ENCODE data around the gene DEPDC4.
"Not testable (repeated sequence)": the region's sequence is repeated elsewhere in the genome, so short reads cannot be mapped to it uniquely, and the experiment has no call there.

The DEPDC4 gene

GRCh38 chr12:100266835-100267602 lies at the start of gene DEPDC4, which contains the start of gene SCYL2:
TSS of gene DEPDC4 (minus strand) at chr12:100267079. CDS start at chr12:100267076, 3 bp downstream.
TSS of gene SCYL2 (plus strand) at chr12:100267177. CDS start at chr12:100282971, 15,794 bp downstream.
- peak; percentile 83 for DNase-seq (ENCODE audit: low read depth in 2 of 2)

DNA sequence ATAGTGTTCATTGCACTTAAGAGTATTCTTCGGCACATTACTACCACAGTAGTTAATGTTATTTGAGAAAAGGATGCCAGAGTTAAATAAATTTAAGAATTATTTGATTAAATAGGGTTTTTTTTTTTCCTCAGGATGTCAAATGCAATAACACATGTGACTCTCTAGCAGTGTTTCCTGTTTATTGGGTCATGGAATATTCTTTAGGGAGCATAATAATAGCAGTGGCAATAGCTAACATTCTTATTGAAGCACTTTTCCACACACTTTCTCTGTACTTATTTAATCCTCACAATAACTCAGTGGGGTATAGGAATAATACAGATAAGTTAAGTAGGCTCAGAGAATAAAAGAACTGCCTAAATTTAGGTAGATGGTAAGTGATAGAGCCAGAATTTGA lies 44.4 kb upstream of the DEPDC4 start:
- DNase-seq (ENCODE audit: low read depth in 2 of 2): no peak

DNA sequence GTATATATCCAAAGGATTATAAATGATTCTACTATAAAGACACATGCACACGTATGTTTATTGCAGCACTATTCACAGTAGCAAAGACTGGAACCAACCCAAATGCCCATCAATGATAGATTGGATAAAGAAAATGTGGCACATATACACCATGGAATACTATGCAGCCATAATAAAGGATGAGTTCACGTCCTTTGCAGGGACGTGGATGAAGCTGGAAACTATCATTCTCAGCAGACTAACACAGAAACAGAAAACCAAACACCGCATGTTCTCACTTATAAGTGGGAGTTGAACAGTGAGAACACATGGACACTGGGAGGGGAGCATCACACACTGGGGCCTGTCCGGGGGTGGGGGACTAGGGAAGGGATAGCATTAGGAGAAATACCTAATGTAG lies 41.3 kb upstream of the DEPDC4 start:
- not testable (repeated sequence) for DNase-seq (ENCODE audit: low read depth in 2 of 2)

GRCh38 chr12:100304334-100304733 lies 37.5 kb upstream of the DEPDC4 start:
- not testable (repeated sequence) for DNase-seq (ENCODE audit: low read depth in 2 of 2)

- DNase-seq (ENCODE audit: low read depth in 2 of 2): no peak
These were observed 37.0 kb upstream of the DEPDC4 start for GRCh38 chr12:100303831-100304230.

- DNase-seq (ENCODE audit: low read depth in 2 of 2): no peak
These were observed 35.2 kb upstream of the DEPDC4 start for GRCh38 chr12:100302081-100302480.

DNA sequence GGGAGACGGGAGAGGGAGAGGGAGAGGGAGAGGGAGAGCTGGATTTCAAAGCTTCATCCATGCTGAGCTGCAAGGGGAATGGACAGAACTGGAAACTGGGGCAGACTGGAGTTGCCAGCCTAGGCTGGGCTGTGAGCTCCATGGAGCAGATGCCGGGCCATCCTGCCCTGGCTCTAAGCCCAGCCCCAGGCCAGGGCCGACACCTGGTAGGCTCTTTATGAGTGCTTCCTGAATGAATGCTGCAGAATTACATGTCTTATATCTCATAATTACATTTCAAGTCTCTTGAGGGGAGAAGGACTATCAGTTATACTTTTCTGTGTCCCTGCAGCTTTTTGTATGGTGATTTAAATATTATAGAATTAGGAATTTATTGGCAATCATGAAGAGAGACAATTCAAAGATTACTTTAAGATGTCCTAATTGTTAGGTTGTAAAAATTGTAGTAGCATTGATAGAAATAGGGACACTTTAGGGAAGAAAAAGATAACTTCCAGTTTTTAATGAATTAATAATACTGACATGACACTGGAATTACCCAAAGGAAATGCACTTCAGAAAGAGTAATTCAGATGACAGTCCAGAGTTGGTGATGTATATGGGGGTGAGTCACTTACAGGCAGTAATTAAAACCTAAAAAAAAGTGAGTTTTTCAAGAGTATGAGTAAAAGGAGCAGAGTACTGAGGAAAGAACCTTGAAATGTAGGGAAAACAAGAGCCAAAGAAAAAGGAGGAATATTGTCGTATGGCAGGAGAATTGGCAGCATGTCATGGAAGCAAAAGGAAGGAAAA lies 29.1 kb upstream of the DEPDC4 start:
- no peak for DNase-seq (ENCODE audit: low read depth in 2 of 2)

DNA sequence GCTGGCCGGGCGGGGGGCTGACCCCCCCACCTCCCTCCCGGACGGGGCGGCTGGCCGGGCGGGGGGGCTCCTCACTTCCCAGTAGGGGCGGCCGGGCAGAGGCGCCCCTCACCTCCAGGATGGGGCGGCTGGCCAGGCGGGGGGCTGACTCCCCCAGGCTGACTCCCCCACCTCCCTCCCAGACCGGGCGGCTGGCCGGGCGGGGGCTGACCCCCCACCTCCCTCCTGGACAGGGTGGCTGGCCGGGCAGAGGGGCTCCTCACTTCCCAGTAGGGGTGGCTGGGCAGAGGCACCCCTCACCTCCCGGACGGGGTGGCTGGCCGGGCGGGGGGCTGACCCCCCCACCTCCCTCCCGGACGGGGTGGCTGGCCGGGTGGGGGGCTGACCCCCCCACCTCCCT lies 27.5 kb upstream of the DEPDC4 start:
- not testable (repeated sequence) for DNase-seq (ENCODE audit: low read depth in 2 of 2)

DNA sequence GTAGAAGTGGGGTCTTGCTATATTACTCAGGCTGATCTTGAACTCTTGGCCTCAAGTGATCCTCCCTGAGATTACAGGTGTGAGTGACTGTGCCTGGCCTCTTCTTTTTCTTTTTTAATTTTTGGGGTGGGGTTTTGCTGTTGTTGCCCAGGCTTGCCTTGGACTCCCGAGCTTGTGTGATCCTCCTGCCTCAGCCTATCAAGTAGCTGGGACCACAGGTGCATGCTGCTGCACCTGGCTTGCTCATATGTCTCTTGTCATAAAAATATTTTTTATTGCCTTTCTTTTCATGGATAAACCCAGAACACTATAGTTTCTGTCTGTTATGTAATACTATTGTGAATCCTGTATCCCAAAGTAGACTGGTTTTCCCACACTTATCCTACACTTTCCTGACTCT lies 26.1 kb upstream of the DEPDC4 start:
- no peak for DNase-seq (ENCODE audit: low read depth in 2 of 2)

- DNase-seq (ENCODE audit: low read depth in 2 of 2): no peak
These were observed 23.1 kb upstream of the DEPDC4 start for GRCh38 chr12:100290016-100290415.

DNA sequence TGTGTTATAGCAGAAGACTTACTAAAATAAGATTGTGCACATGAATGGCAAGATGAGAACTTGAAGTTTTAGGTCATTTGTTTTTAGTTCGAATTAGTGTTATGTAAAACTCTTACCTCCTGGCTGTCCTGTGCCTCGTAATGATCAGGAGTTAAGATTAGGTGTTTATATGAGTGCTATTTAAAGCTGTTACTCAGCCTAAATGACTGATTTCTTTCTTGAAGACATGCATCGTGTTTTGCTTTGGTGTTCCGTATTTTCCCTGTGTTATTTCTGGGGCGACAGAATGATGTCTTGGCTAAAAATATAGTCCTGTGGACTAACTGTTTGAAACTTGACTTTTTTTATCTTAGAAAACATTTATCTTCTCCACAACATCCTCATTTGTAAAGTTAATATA lies 22.2 kb upstream of the DEPDC4 start:
- no peak for DNase-seq (ENCODE audit: low read depth in 2 of 2)

DNA sequence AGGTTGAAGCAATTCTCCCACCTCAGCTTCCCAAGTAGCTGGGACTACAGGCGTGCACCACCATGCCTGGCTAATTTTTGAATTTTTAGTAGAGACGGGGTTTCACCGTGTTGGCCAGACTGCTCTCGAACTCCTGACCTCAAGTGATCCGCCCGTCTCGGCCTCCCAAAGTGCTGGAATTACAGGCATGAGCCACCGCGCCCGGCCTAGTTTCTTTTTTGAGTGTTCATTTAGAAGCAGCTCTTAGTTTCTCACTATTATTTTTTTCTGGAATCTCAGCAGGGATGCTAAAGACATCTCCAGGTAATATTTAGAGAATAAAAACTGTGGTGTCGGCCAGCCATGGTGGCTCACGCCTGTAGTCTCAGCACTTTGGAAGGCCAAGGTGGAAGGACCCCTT lies 17.7 kb upstream of the DEPDC4 start:
- DNase-seq (ENCODE audit: low read depth in 2 of 2): not testable (repeated sequence)

GRCh38 chr12:100279607-100280244 lies 12.8 kb upstream of the DEPDC4 start:
- DNase-seq (ENCODE audit: low read depth in 2 of 2): no peak

DNA sequence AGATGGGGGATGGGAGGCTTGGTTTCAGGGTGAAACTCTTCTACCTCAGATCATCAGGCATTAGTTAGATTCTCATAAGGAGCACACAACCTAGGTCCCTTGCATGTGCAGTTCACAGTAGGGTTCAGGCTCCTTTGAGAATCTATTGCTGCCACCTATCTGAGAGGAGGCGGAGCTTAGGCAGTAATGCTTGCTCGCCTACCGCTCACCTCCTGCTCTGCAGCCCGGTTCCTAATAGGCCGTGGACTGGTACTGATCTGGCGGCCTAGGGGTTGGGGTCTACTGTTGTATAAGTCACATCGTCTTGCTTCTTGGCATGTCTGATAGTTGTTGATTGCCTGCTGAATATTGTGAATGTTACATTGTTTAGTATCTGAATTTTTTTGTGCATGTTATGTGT lies 12.3 kb upstream of the DEPDC4 start:
- no peak for DNase-seq (ENCODE audit: low read depth in 2 of 2)

DNA sequence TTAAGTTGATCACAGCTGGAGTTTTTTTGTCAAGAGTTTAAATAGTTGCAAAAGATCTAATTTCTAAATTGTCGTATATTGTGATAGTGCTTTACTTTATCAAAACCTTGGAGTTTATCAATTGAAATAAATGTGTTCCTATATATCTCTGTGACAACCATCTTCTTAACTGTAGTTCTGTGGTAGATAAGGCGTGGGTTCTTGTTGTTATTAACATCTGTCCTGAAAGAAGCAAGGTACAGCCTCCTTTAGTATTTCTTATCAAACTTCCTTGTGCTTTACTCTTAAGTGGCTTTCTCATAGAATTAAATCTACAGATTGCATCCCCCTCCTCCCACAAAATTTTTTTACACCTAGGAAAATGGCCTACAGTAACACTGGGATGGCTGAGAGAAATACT lies 7.4 kb upstream of the DEPDC4 start:
- DNase-seq (ENCODE audit: low read depth in 2 of 2): no peak

DNA sequence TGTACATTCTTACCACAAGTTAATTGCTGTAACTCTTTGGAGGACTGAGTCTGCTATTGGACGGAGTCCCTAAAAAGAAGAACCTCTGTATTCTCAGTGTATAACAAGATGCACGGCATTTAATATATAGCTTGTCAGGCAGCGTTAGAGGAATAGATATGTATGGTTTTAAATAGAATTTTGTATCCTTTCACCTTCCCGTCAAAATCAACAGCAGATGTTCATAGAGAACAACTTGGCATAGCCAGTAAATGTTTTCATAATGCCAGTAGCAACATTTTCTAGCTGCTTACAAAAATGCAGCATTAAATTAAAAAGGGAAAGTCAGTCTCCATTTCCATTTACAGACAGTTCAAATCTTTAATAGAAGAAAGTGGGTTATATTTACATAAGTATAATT lies 6.9 kb upstream of the DEPDC4 start:
- DNase-seq (ENCODE audit: low read depth in 2 of 2): no peak

GRCh38 chr12:100268835-100269564 lies 2.1 kb upstream of the DEPDC4 start:
- DNase-seq (ENCODE audit: low read depth in 2 of 2): no peak

DNA sequence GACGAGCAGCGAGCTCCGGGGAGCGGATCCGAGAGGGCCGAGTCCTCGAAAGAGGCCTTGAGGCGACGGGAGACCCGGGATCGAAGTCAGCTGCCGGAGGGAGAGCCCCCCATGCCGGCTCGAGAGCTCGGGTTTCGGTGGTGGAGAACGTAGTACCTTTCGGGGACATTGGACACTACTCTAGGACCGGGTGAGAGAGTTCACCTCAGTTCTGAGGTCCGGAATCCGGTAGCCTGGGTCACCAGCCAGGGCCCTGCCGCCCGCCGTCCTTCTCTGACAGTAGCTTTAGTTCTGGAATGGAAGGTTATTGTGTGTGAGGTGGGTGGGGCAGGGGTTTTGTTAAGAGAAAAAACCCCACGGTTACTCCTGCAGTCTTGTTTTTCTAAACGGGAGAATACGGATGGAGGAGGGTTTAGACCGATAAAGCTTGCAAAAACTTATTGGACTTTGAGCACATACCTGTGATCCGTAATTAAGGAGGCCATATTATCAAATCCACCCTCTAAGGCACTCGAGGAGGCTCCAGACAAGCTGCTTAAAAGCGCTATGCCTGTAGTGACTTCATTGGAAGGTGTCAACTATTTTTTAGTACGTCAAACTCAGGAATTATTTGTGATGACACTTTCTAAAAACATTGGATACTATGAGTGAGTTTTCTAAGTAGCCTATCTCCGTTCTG lies 863 bp upstream of the DEPDC4 start:
- peak in 1 of 2 donors; percentile 1 for DNase-seq (ENCODE audit: low read depth in 2 of 2)

DNA sequence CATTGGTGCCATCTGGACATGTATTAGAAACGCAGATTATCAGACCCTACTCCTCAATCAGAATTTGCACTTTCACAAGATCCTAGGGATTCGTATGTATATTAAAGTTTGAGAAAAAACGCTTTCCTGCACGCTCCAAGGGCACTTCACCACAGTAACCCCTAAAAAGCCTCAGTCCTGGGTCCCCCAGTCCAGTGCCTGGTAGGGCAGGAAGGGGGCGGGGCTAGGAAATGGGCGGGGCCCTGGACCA lies 369 bp downstream of the DEPDC4 start:
- DNase-seq (ENCODE audit: low read depth in 2 of 2): peak; percentile 90 to 94

- DNase-seq (ENCODE audit: low read depth in 2 of 2): no peak
These were observed 921 bp downstream of the DEPDC4 start for GRCh38 chr12:100265732-100266584.

DNA sequence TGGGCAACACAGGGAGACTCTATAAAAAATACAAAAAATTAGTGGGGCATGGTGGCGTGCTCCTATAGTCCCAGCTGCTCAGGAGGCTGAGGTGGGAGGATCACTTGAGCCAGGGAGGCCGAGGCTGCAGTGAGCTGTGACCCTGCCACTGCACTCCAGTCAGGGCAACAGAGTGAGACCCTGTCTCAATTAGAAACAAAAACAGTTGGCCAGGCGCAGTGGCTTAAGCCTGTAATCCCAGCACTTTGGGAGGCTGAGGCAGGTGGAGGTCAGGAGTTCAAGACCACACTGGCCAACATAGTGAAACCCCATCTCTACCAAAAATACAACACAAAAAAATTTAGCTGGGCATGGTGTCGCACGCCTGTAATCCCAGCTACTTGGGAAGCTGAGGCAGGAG lies 1.8 kb downstream of the DEPDC4 start:
- not testable (repeated sequence) for DNase-seq (ENCODE audit: low read depth in 2 of 2)

Data from stimulated activated CD8-positive, alpha-beta memory T cell treated with anti-CD3 and anti-CD28 coated beads, Interleukin-2, amount 100 ng/mL, for 48 hours (primary cell).